Activated T-helper 1 cell treated with anti-CD3 and anti-CD28 coated beads, Interleukin-12 subunit alpha, Interleukin-12 subunit beta, Interleukin-2, Interleukin-4 antibody, amounts not matched to agents 30 ng/mL and 10 ng/mL and 1 ng/mL, durations not matched to agents 14 hours and 24 hours and 36 hours (primary cell): ENCODE results near the gene HNRNPUL2. TPM values are rescaled to one million over a fixed set of nuclear protein-coding genes. Genes with fewer than 3 reads are reported as not detected.
"Not testable (repeated sequence)": the region's sequence is repeated elsewhere in the genome, so short reads cannot be mapped to it uniquely, and the experiment has no call there.

Experiments
- DNase-seq: peaks from one replicate; pipeline ENCODE4 v3.0.0; 2021; ENCODE audit warnings: low spot score
- H3K27ac Mint-ChIP-seq: one replicate; pipeline ENCODE4 v1.8.0; 2021; ENCODE audit warnings: mild to moderate bottlenecking, mixed read lengths
- H3K27me3 Mint-ChIP-seq: one replicate; pipeline ENCODE4 v1.8.0; 2022; ENCODE audit warnings: mild to moderate bottlenecking, moderate library complexity, mixed read lengths; ENCODE audit not compliant: insufficient read depth
- H3K36me3 Mint-ChIP-seq: one replicate; pipeline ENCODE4 v1.8.0; 2021; ENCODE audit warnings: low read depth, mixed read lengths
- H3K4me1 Mint-ChIP-seq: one replicate; pipeline ENCODE4 v1.8.0; 2021; ENCODE audit warnings: low read depth, mixed read lengths
- H3K4me3 Mint-ChIP-seq: one replicate; pipeline ENCODE4 v1.8.0; 2021; ENCODE audit warnings: mild to moderate bottlenecking, moderate library complexity, mixed read lengths
- H3K9me3 Mint-ChIP-seq: one replicate; pipeline ENCODE4 v1.8.0; 2021; ENCODE audit warnings: mixed read lengths
- intact Hi-C: fragments of 100-400 bp; cut with micrococcal nuclease; formaldehyde crosslinking; loops from one replicate; pipeline ENCODE4 v1.15.1; 2024
- total RNA-seq: library from RNA; stranded (reverse); gene quantifications from 2 replicates; pipeline ENCODE4 v1.2.3, GENCODE V29; 2022

Gene HNRNPUL2
- total RNA-seq: 53.0 and 55.2 TPM in 2 replicates

DNA sequence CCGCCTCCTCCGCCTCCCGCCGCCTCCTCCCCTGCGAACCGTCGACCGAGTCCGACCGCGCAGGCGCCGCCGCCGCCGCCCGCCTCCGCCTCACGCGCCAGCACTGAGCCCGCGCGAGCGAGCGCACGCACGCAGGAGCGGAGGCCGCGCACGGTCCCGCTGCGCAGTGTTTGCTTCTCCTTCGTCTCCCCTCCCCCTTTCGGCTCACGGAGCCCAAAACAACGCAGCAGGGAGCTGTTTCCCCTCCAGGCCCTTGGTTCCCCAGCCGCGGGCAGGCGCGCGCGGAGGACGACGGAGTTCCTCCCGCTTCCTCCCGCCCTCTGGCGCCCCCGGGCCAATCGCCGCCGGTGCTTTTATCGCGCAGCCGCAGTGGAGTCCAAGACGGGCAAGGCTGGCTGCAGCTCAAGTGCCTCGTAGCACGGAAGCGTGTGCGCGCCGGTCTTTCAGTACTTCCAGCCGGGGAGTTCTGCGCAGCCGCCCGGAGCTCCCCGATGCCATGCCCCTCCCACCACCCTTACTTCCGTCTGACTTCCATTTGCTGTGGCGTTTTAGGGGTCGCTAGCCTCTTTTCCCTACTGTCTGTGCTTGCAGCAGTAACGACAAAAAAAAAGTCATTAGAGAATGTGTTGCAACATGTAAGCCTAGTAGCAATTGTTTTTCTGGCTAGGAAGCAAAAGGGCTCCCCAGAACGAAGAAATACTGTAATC lies at the start of gene HNRNPUL2:
Gene HNRNPUL2, minus strand, starts transcription at position 293 of the 707 bp plus-strand sequence. CDS start 301 bp downstream, outside the sequence.
- peaks cover 43% of the 10 kb centered on the region for H3K4me1 Mint-ChIP-seq
- peak within 1 kb of the TSS; percentile 91 for H3K4me3 Mint-ChIP-seq

DNA sequence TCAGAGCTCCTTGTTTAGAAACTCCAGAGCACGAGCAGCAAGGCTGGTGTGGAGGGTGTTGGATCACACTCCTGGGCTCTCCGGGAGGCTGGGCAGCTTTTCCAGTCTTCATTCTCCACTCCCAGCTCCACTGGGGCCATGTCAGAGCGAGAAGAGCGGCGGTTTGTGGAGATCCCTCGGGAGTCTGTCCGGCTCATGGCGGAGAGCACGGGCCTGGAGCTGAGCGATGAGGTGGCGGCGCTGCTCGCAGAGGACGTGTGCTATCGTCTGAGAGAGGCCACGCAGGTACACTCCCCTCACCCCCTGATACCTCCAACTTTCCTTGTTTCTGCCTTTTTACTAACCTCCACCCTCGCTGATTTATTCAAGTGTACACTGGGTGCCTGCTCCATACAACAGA lies 48.4 kb upstream of the HNRNPUL2 start:
- intact Hi-C loops: no loop called here
- Mint-ChIP-seq H3K9me3 (no peaks in the 10 kb centered on the region), H3K4me3 (no peak overlapping the region), H3K27me3 (no peaks in the 10 kb centered on the region), H3K4me1 (peaks cover 27% of the 10 kb centered on the region), H3K36me3 (peaks cover 15% of the 10 kb centered on the region), H3K27ac (no peak overlapping the region)
- no peak for DNase-seq

More for the DNA sequence above, at the start of gene HNRNPUL2:
- H3K27ac Mint-ChIP-seq: peak within 1 kb of the TSS; percentile 99
- H3K9me3 Mint-ChIP-seq: no peaks in the 10 kb centered on the region
- no peaks in the 10 kb centered on the region for H3K27me3 Mint-ChIP-seq
- intact Hi-C loops: loop anchor here (1.0 kb wide), 10 partner anchors 18 to 136 kb away; partner anchors contain the start of genes C11orf98, CSKMT, GANAB and MTA2
- DNase-seq: peak; percentile 99
- H3K36me3 Mint-ChIP-seq: peaks cover 41% of the 10 kb centered on the region

DNA sequence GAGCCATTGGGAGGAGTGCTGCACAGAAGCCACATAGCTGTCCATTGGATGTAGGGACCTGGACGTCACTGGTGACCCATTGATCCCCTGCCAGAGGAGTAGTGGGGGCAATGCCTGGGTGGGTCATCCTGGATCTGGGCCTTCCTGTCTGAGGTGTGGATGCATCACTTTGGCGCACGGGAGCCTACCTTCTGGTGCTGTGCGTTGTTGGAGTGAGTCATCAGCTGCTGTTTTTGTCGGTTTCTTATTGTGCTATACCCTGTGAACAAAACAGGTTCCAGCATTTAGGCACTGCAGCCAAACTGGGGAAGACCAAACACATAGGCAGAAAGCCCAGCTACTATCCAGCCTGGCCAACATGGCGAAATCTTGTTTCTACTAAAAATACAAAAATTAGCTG lies 47.1 kb upstream of the HNRNPUL2 start:
- no peak for DNase-seq
- Mint-ChIP-seq H3K36me3 (peaks cover 17% of the 10 kb centered on the region), H3K4me1 (peaks cover 39% of the 10 kb centered on the region), H3K27me3 (no peaks in the 10 kb centered on the region), H3K27ac (no peak overlapping the region), H3K4me3 (no peak overlapping the region), H3K9me3 (no peaks in the 10 kb centered on the region)
- intact Hi-C loops: loop anchor here (5.0 kb wide), 1 partner anchor 908 kb away; the partner anchor contains the start of gene RTN3

DNA sequence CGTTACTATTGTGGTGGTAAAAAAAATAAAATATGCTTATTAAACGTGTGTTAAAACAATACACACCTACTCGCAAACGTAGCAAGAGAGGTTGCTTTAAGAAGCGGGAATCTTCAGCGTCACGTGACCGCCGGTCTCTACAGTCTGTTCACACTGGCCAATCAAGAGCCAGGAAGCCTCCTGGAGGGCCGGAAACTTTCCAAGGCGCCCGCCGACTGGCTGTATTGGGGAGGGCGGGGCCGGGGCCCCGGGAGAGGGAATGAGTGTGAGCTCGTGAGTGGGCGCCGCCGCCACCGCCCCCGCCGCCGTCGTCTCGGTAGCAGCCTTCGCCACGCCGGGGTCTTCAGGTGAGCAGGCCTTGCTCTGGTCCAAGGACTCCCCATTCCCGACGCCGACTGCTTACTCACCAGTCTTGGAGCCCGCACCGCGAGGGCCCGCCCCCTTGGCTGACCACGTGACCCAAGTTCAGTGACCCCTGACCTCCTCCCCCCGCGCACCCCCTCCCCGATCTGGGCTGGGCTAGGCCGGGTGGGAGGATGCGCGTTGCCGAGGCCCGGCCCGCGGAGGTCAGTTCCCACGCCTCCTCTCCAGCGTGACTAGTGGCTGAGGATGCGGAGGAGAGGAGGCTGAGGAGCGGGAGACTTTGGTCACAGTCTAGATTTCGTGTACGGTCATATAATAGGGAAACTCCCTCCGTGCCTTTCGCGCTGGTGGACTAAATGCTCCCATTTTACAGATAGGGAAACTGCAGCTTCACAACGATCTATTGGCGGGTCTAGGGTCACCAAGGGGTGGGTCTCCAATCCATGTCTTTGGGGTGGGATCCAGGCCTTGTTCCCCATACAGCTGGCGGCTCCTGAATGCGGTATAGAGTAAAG lies 44.1 kb upstream of the HNRNPUL2 start, which contains the start of gene TAF6L:
Gene TAF6L, plus strand, starts transcription at position 253 of the 878 bp plus-strand sequence. CDS start 4,388 bp downstream, outside the sequence.
- H3K4me1 Mint-ChIP-seq: peaks cover 30% of the 10 kb centered on the region
- H3K4me3 Mint-ChIP-seq: peak within 1 kb of the TSS; percentile 89
- peak within 1 kb of the TSS; percentile 91 for H3K27ac Mint-ChIP-seq
- peaks cover 10% of the 10 kb centered on the region for H3K36me3 Mint-ChIP-seq
- no peaks in the 10 kb centered on the region for H3K9me3 Mint-ChIP-seq
- H3K27me3 Mint-ChIP-seq: no peaks in the 10 kb centered on the region
- DNase-seq: peak; percentile 91
- intact Hi-C loops: loop anchor here (1.0 to 5.0 kb wide), 14 partner anchors 10 to 911 kb away; partner anchors contain the start of genes GANAB, MTA2, NXF1 and POLR2G

DNA sequence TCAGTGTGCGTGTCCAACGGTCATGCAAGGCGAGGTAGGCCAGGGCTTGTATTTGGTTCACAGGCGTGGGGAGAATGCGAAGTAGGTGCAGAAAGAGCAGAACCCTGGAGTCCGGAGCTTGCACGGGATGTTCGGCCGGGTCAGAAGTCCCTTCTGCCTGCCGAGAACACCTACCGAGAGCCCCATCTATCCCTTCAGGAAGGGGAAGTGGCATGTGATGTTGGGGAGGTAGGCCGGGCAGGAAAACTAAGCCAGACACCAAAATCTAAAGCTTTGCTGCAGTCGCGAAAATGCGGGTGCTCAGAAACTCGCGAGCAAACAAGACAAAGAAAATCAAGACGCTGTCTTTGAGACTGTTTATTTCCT lies 43.5 kb upstream of the HNRNPUL2 start:
- Mint-ChIP-seq H3K9me3 (no peaks in the 10 kb centered on the region), H3K27ac (peak overlapping the region; percentile 91), H3K36me3 (peaks cover 13% of the 10 kb centered on the region), H3K4me3 (peak overlapping the region; percentile 89), H3K4me1 (peaks cover 30% of the 10 kb centered on the region), H3K27me3 (no peaks in the 10 kb centered on the region)
- no peak for DNase-seq
- intact Hi-C loops: loop anchor here (1.0 to 5.0 kb wide), 14 partner anchors 9 to 912 kb away; partner anchors contain the start of genes GANAB, MTA2, NXF1 and POLR2G

DNA sequence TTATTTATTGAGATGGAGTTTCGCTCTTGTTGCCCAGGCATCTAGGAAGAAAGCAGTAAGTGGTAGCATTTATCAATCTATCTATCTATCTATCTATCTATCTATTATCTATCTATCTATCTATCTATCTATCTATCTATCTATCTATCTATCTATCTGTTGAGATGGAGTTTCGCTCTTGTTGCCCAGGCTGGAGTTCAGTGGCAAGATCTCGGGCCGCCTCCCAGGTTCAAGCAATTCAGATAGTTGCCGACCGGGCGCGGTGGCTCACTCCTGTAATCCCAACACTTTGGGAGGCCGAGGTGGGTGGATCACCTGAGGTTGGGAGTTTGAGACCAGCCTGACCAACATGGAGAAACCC lies 33.6 kb upstream of the HNRNPUL2 start:
- intact Hi-C loops: loop anchor here (1.0 kb wide), 8 partner anchors 8 to 95 kb away; partner anchors contain the start of genes NXF1, STX5, TAF6L and TEX54
- H3K9me3 Mint-ChIP-seq, H3K36me3 Mint-ChIP-seq, H3K27me3 Mint-ChIP-seq, DNase-seq: not testable (repeated sequence)
- Mint-ChIP-seq H3K27ac (peak overlapping the region; percentile 94), H3K4me1 (peaks cover 18% of the 10 kb centered on the region), H3K4me3 (peak overlapping the region; percentile 95)

DNA sequence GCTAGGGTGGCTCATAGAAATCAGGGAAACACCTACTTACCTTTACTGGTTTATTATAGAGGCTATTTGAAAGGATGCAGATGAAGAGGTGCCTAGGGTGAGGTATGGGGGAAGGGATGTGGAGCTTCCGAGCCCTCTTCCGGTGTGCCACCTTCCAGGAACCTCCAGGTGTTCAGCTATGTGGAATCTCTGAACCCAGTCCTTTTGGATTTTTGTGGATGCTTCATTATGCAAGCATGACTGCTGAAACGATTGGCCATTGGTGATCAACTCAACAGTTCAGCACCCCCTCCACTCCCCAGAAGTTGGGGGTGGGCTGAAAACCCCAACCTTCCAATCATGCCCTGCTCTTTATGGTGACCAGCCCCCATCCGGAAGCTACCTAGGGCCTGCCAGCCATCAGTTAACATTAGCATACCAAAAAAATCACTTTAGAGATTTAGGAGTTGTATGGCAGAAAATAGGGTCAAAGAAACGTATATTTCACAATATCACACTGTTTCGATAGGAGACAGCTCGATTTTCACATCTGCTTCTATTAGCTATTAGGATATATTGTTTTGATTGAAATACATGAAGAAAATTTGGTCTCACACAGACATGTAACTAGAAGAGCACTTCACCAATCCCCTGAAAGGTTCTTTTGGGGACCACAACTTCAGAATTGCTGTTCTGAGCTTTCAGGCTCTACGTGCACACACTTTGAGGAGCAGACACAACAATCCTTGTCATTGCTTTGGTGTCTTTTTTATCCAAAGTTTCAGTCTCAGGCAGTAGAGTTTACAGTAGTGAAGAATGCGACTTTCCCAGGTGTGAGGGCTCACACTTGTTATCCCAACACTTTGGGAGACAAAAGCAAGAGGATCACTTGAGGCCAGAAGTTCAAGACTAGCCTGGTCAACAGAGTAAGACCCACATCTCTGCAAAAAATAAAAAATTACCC lies 30.9 kb upstream of the HNRNPUL2 start:
- H3K9me3 Mint-ChIP-seq: no peaks in the 10 kb centered on the region
- H3K4me1 Mint-ChIP-seq: peaks cover 23% of the 10 kb centered on the region
- H3K4me3 Mint-ChIP-seq: no peak overlapping the region
- DNase-seq: no peak
- H3K27me3 Mint-ChIP-seq: no peaks in the 10 kb centered on the region
- no peak overlapping the region for H3K27ac Mint-ChIP-seq
- intact Hi-C loops: no loop called here
- peaks cover 5% of the 10 kb centered on the region for H3K36me3 Mint-ChIP-seq

DNA sequence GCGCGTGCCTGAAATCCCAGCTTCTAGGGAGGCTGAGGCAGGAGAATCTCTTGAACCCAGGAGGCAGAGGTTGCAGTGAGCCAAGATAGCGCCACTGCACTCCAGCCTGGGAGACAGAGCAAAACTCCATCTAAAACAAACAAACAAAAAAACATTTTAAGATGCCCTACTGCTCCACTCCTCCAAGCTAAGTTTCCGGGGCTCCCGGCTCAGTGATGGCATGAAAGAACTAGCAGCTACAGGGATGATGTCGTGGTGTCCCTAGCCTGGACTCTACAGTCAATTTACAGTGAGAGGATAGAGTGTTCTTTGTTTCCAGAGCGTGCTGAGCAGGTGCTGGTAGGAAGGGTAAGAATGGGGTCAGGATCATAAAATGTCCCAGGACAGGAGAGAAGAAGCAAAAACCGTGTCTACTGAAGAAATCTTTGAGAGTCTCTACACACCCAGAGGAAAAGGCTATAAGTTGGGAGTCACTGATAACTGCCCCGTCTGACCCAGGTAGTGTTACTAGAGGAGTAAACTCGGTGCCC lies 27.9 kb upstream of the HNRNPUL2 start:
- intact Hi-C loops: no loop called here
- Mint-ChIP-seq H3K27me3 (no peaks in the 10 kb centered on the region), H3K4me1 (peaks cover 12% of the 10 kb centered on the region), H3K4me3 (peak overlapping the region; percentile 89), H3K36me3 (peaks cover 3% of the 10 kb centered on the region), H3K27ac (no peak overlapping the region), H3K9me3 (no peaks in the 10 kb centered on the region)
- DNase-seq: no peak

DNA sequence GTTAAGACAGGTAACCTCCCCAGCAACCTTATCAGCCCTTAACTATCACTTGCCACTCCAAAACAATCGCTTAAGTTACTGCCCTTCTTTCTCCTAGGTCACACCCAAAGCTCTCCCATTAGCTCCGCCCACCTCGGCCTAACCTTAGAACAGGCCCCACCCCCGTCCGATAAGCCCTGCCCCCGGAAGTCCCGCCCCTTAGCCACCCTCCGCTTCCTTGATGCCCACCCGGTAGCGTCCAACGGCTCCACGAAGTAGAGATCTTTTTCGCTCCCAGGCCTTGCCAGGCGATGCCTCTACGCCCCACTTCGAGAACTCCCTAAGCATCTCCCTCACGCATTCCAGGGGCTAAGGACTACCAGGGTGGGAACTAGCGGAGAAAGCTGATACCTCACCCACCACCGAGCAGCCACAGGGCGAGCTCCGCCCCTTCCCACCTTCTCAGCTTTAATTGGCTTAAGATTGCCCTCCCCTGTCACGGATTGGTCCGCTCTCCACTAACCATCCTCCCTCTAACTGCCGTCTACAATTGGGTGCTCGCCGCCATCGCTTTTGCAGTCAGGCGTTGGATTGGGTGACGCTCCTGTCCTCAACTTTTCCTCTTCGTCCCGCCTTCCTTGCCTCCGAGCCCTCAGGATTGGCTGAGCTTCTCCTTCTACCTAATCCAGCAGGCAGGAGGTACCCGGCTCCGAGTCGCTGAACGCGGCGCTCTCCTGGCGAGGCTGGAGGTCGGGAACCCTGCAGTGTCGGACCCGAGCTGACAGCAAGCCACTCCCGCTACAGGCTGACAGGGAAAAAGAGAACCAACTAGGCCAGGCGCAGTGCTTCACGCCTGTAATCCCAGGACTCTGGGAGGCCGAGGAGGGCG lies 26.7 kb upstream of the HNRNPUL2 start, which contains the start of gene ZBTB3:
Gene ZBTB3, minus strand, starts transcription at position 425 of the 868 bp plus-strand sequence. CDS start 496 bp downstream, outside the sequence.
- Mint-ChIP-seq H3K36me3 (peaks cover 6% of the 10 kb centered on the region), H3K4me1 (peaks cover 12% of the 10 kb centered on the region), H3K4me3 (peak within 1 kb of the TSS; percentile 89), H3K9me3 (no peaks in the 10 kb centered on the region), H3K27me3 (no peaks in the 10 kb centered on the region), H3K27ac (peak within 1 kb of the TSS; percentile 91)
- DNase-seq: peak; percentile 95
- intact Hi-C loops: loop anchor here (1.0 to 5.0 kb wide), 10 partner anchors 7 to 142 kb away; partner anchors contain the start of genes EML3, GANAB, POLR2G and ROM1

DNA sequence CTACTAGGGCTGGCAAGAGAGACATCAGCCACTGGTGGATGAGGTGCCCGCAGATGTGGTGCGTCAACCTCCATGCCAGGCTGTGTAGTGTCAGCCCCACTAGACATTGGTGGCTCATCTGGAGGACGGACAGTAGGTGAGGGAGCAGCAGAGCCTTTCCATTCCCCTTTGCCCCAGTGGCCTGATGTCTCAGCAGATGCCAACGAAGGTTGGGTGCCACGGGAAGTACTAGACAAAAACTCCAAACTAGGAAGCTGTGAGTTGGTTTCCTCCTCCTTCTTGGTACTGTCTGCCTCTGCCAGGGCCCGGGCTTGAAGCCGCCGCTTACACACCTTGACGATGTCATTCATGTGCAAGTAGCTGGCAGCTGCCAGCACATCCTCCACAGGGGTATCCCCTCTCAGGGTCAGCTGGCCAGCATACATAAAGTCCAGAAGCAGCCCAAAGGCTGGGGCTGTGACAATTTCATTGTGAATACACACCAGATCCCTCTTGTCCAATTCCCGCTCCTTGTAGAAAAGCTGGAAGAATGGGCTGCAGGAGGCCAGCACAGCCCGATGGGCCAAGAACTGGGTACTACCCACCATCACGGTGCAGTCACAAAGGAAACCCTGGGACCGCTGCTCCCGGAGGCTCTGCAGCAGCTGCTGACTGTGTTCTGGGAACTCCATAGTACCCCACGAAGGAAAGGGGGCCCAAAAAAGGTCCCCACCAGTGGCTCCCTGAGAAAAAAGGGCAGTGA lies 25.9 kb upstream of the HNRNPUL2 start:
- peak overlapping the region; percentile 89 for H3K4me3 Mint-ChIP-seq
- H3K27ac Mint-ChIP-seq: peak overlapping the region; percentile 91
- H3K4me1 Mint-ChIP-seq: peaks cover 12% of the 10 kb centered on the region
- H3K36me3 Mint-ChIP-seq: peaks cover 8% of the 10 kb centered on the region
- DNase-seq: no peak
- no peaks in the 10 kb centered on the region for H3K27me3 Mint-ChIP-seq
- intact Hi-C loops: loop anchor here (1.0 to 5.0 kb wide), 6 partner anchors 8 to 141 kb away; partner anchors contain the start of genes EML3, GANAB, POLR2G and ROM1
- H3K9me3 Mint-ChIP-seq: no peaks in the 10 kb centered on the region
